ENCODE measurements around the gene PDE3A. TPM values are rescaled to one million over a fixed set of nuclear protein-coding genes. Genes with fewer than 3 reads are reported as not detected.

PDE3A gene
- total and polyA plus RNA-seq, 4 donors, result 1.5 to 15.8 (median 3.4) TPM

- TF ChIP-seq, protein P1, sequence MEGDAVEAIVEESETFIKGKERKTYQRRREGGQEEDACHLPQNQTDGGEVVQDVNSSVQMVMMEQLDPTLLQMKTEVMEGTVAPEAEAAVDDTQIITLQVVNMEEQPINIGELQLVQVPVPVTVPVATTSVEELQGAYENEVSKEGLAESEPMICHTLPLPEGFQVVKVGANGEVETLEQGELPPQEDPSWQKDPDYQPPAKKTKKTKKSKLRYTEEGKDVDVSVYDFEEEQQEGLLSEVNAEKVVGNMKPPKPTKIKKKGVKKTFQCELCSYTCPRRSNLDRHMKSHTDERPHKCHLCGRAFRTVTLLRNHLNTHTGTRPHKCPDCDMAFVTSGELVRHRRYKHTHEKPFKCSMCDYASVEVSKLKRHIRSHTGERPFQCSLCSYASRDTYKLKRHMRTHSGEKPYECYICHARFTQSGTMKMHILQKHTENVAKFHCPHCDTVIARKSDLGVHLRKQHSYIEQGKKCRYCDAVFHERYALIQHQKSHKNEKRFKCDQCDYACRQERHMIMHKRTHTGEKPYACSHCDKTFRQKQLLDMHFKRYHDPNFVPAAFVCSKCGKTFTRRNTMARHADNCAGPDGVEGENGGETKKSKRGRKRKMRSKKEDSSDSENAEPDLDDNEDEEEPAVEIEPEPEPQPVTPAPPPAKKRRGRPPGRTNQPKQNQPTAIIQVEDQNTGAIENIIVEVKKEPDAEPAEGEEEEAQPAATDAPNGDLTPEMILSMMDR (IDR thresholded peaks at IDR 0.05; ENCODE audit: control extremely low read depth, extremely low read depth), result no peak
- H3K4me1 ChIP-seq (ENCODE audit: control insufficient read depth in 5 of 5, insufficient read depth in 5 of 5, low read length in 5 of 5), result no peaks in the 10 kb centered on the region
- no peaks in the 10 kb centered on the region for H3K27me3 ChIP-seq (ENCODE audit: control insufficient read depth in 3 of 3, insufficient read depth in 3 of 3, low read length in 2 of 3)
- DNase-seq (peak in 2 of 3 donors; percentile 30 to 40), ATAC-seq (ENCODE audit: insufficient read depth, low FRiP score) (no peak)
- no peaks in the 10 kb centered on the region for H3K36me3 ChIP-seq (ENCODE audit: control insufficient read depth in 4 of 4, insufficient read depth in 4 of 4, low read length in 4 of 4)
- no peak within 1 kb of the TSS for H3K4me3 ChIP-seq
- peak within 1 kb of the TSS in 1 of 2 donors; percentile 14 for H3K27ac ChIP-seq (ENCODE audit: low read depth in 1 of 2, low read length in 1 of 2)
- 65 to 79% methylated on average over 6 of the region's 6 CpGs for WGBS, 2 donors
- H3K9ac ChIP-seq (ENCODE audit: insufficient read depth in 1 of 2, low read length in 2 of 2), result no peak within 1 kb of the TSS
- H3K9me3 ChIP-seq (ENCODE audit: control insufficient read depth in 4 of 4, insufficient read depth in 3 of 4, low read length in 3 of 4), result no peaks in the 10 kb centered on the region
Measured at GRCh38 chr12:20695232-20695631, 326.9 kb downstream of the PDE3A start, which contains the start of gene SLCO1C1. TSS of gene SLCO1C1 (plus strand) at chr12:20695332. CDS start at chr12:20699577, 4,245 bp downstream.

GRCh38 chr12:20696181-20696905, 328.0 kb downstream of the PDE3A start:
- DNase-seq, result peak in 1 of 3 donors; percentile 18
- Histone ChIP-seq H3K4me1 (ENCODE audit: control insufficient read depth in 5 of 5, insufficient read depth in 5 of 5, low read length in 5 of 5) (no peaks in the 10 kb centered on the region), H3K27me3 (ENCODE audit: control insufficient read depth in 3 of 3, insufficient read depth in 3 of 3, low read length in 2 of 3) (no peaks in the 10 kb centered on the region), H3K9ac (ENCODE audit: insufficient read depth in 1 of 2, low read length in 2 of 2) (no peak overlapping the region), H3K4me3 (no peak overlapping the region), H3K27ac (ENCODE audit: low read depth in 1 of 2, low read length in 1 of 2) (no peak overlapping the region), H3K36me3 (ENCODE audit: control insufficient read depth in 4 of 4, insufficient read depth in 4 of 4, low read length in 4 of 4) (no peaks in the 10 kb centered on the region), H3K9me3 (ENCODE audit: control insufficient read depth in 4 of 4, insufficient read depth in 3 of 4, low read length in 3 of 4) (no peaks in the 10 kb centered on the region)
- TF ChIP-seq, protein P1 (IDR thresholded peaks at IDR 0.05; ENCODE audit: control extremely low read depth, extremely low read depth), result no peak
- 75 to 88% methylated on average over 7 of the region's 7 CpGs for WGBS, 2 donors
- ATAC-seq (ENCODE audit: insufficient read depth, low FRiP score), result no peak

DNA sequence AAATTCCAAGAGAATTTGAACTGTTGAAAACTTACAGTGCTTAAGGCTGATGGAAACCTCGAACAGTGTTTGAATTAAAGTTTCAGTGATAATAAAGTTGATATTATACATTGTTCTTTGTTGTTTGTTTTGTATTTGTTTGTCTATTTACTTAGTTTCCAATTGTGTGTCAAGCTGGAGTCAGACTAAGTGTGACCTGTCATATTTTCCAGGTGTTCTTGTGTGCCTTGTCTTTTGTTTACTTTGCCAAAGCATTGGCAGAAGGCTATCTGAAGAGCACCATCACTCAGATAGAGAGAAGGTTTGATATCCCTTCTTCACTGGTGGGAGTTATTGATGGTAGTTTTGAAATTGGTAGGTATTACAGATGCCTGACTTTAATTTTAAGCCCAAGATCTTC, 332.8 kb downstream of the PDE3A start:
- TF ChIP-seq, protein P1 (IDR thresholded peaks at IDR 0.05; ENCODE audit: control extremely low read depth, extremely low read depth), result no peak
- Histone ChIP-seq H3K36me3 (ENCODE audit: control insufficient read depth in 4 of 4, insufficient read depth in 4 of 4, low read length in 4 of 4) (no peaks in the 10 kb centered on the region), H3K27me3 (ENCODE audit: control insufficient read depth in 3 of 3, insufficient read depth in 3 of 3, low read length in 2 of 3) (no peaks in the 10 kb centered on the region), H3K4me1 (ENCODE audit: control insufficient read depth in 5 of 5, insufficient read depth in 5 of 5, low read length in 5 of 5) (no peaks in the 10 kb centered on the region), H3K9ac (ENCODE audit: insufficient read depth in 1 of 2, low read length in 2 of 2) (no peak overlapping the region), H3K4me3 (no peak overlapping the region), H3K27ac (ENCODE audit: low read depth in 1 of 2, low read length in 1 of 2) (no peak overlapping the region), H3K9me3 (ENCODE audit: control insufficient read depth in 4 of 4, insufficient read depth in 3 of 4, low read length in 3 of 4) (no peaks in the 10 kb centered on the region)
- DNase-seq (no peak), ATAC-seq (ENCODE audit: insufficient read depth, low FRiP score) (no peak)
- 77 to 85% methylated on average over 1 of the region's 1 CpG for WGBS, 2 donors

Measured in lung (tissue), 12 donors.